ENCODE measurements around the gene ASPN.

Gene ASPN

GRCh38 chr9:92467041-92467440 lies 15.3 kb downstream of the ASPN start:
- no peaks in the 10 kb centered on the region for H3K9me3 ChIP-seq (replicated peaks; ENCODE audit: low read length)
- no peak overlapping the region for H3K4me2 ChIP-seq (ENCODE audit: low read length)
- H3K9ac ChIP-seq (ENCODE audit: low read depth, low read length): no peak overlapping the region
- no peaks in the 10 kb centered on the region for H3K27me3 ChIP-seq (ENCODE audit: control insufficient read depth, insufficient read depth, low read length)
- H3K4me1 ChIP-seq (ENCODE audit: control insufficient read depth, insufficient read depth, low read length): peaks cover 16% of the 10 kb centered on the region
- H3K36me3 ChIP-seq (ENCODE audit: insufficient read depth, low read length): no peaks in the 10 kb centered on the region
- no peak overlapping the region for H3K4me3 ChIP-seq (ENCODE audit: low read length)

- Histone ChIP-seq H3K4me3 (ENCODE audit: low read length) (no peak overlapping the region), H3K27me3 (ENCODE audit: control insufficient read depth, insufficient read depth, low read length) (no peaks in the 10 kb centered on the region), H3K4me1 (ENCODE audit: control insufficient read depth, insufficient read depth, low read length) (peaks cover 16% of the 10 kb centered on the region), H3K4me2 (ENCODE audit: low read length) (peak overlapping the region; percentile 33), H3K9ac (ENCODE audit: low read depth, low read length) (no peak overlapping the region), H3K9me3 (replicated peaks; ENCODE audit: low read length) (no peaks in the 10 kb centered on the region), H3K36me3 (ENCODE audit: insufficient read depth, low read length) (no peaks in the 10 kb centered on the region)
Observed at GRCh38 chr9:92463984-92464383, 18.3 kb downstream of the ASPN start.

GRCh38 chr9:92463387-92463786 lies 18.9 kb downstream of the ASPN start:
- no peak overlapping the region for H3K9ac ChIP-seq (ENCODE audit: low read depth, low read length)
- no peak overlapping the region for H3K4me3 ChIP-seq (ENCODE audit: low read length)
- no peaks in the 10 kb centered on the region for H3K9me3 ChIP-seq (replicated peaks; ENCODE audit: low read length)
- H3K27me3 ChIP-seq (ENCODE audit: control insufficient read depth, insufficient read depth, low read length): no peaks in the 10 kb centered on the region
- H3K4me2 ChIP-seq (ENCODE audit: low read length): no peak overlapping the region
- no peaks in the 10 kb centered on the region for H3K36me3 ChIP-seq (ENCODE audit: insufficient read depth, low read length)
- peaks cover 14% of the 10 kb centered on the region for H3K4me1 ChIP-seq (ENCODE audit: control insufficient read depth, insufficient read depth, low read length)

- H3K4me3 ChIP-seq (ENCODE audit: low read length): no peak overlapping the region
- H3K9me3 ChIP-seq (replicated peaks; ENCODE audit: low read length): no peaks in the 10 kb centered on the region
- no peak overlapping the region for H3K4me2 ChIP-seq (ENCODE audit: low read length)
- H3K27me3 ChIP-seq (ENCODE audit: control insufficient read depth, insufficient read depth, low read length): no peaks in the 10 kb centered on the region
- H3K4me1 ChIP-seq (ENCODE audit: control insufficient read depth, insufficient read depth, low read length): no peaks in the 10 kb centered on the region
- no peaks in the 10 kb centered on the region for H3K36me3 ChIP-seq (ENCODE audit: insufficient read depth, low read length)
- no peak overlapping the region for H3K9ac ChIP-seq (ENCODE audit: low read depth, low read length)
Observed at GRCh38 chr9:92457576-92457975, 24.7 kb downstream of the ASPN start.

GRCh38 chr9:92455217-92455616 lies 27.1 kb downstream of the ASPN start:
- no peak overlapping the region for H3K9ac ChIP-seq (ENCODE audit: low read depth, low read length)

GRCh38 chr9:92446536-92446935 lies 35.8 kb downstream of the ASPN start:
- no peak overlapping the region for H3K9ac ChIP-seq (ENCODE audit: low read depth, low read length)
- H3K4me3 ChIP-seq (ENCODE audit: low read length): no peak overlapping the region
- H3K4me1 ChIP-seq (ENCODE audit: control insufficient read depth, insufficient read depth, low read length): no peaks in the 10 kb centered on the region
- H3K9me3 ChIP-seq (replicated peaks; ENCODE audit: low read length): no peaks in the 10 kb centered on the region
- H3K36me3 ChIP-seq (ENCODE audit: insufficient read depth, low read length): no peaks in the 10 kb centered on the region
- H3K27me3 ChIP-seq (ENCODE audit: control insufficient read depth, insufficient read depth, low read length): no peaks in the 10 kb centered on the region
- no peak overlapping the region for H3K4me2 ChIP-seq (ENCODE audit: low read length)

More at GRCh38 chr9:92455217-92455616, 27.1 kb downstream of the ASPN start:
- Histone ChIP-seq H3K36me3 (ENCODE audit: insufficient read depth, low read length) (no peaks in the 10 kb centered on the region), H3K27me3 (ENCODE audit: control insufficient read depth, insufficient read depth, low read length) (no peaks in the 10 kb centered on the region), H3K4me3 (ENCODE audit: low read length) (no peak overlapping the region), H3K4me1 (ENCODE audit: control insufficient read depth, insufficient read depth, low read length) (no peaks in the 10 kb centered on the region), H3K4me2 (ENCODE audit: low read length) (no peak overlapping the region), H3K9me3 (replicated peaks; ENCODE audit: low read length) (no peaks in the 10 kb centered on the region)

GRCh38 chr9:92444841-92445240 lies 37.5 kb downstream of the ASPN start:
- Histone ChIP-seq H3K9ac (ENCODE audit: low read depth, low read length) (no peak overlapping the region), H3K27me3 (ENCODE audit: control insufficient read depth, insufficient read depth, low read length) (no peaks in the 10 kb centered on the region), H3K4me2 (ENCODE audit: low read length) (no peak overlapping the region), H3K4me3 (ENCODE audit: low read length) (no peak overlapping the region), H3K4me1 (ENCODE audit: control insufficient read depth, insufficient read depth, low read length) (peaks cover 2% of the 10 kb centered on the region), H3K36me3 (ENCODE audit: insufficient read depth, low read length) (no peaks in the 10 kb centered on the region), H3K9me3 (replicated peaks; ENCODE audit: low read length) (no peaks in the 10 kb centered on the region)

GRCh38 chr9:92440751-92441046 lies 41.6 kb downstream of the ASPN start:
- Histone ChIP-seq H3K9ac (ENCODE audit: low read depth, low read length) (no peak overlapping the region), H3K36me3 (ENCODE audit: insufficient read depth, low read length) (no peaks in the 10 kb centered on the region), H3K27me3 (ENCODE audit: control insufficient read depth, insufficient read depth, low read length) (no peaks in the 10 kb centered on the region), H3K4me3 (ENCODE audit: low read length) (no peak overlapping the region), H3K9me3 (replicated peaks; ENCODE audit: low read length) (no peaks in the 10 kb centered on the region), H3K4me1 (ENCODE audit: control insufficient read depth, insufficient read depth, low read length) (peaks cover 8% of the 10 kb centered on the region), H3K4me2 (ENCODE audit: low read length) (no peak overlapping the region)

GRCh38 chr9:92439921-92440750 lies 42.2 kb downstream of the ASPN start:
- peaks cover 8% of the 10 kb centered on the region for H3K4me1 ChIP-seq (ENCODE audit: control insufficient read depth, insufficient read depth, low read length)
- H3K36me3 ChIP-seq (ENCODE audit: insufficient read depth, low read length): no peaks in the 10 kb centered on the region
- no peaks in the 10 kb centered on the region for H3K27me3 ChIP-seq (ENCODE audit: control insufficient read depth, insufficient read depth, low read length)
- H3K4me2 ChIP-seq (ENCODE audit: low read length): no peak overlapping the region
- no peaks in the 10 kb centered on the region for H3K9me3 ChIP-seq (replicated peaks; ENCODE audit: low read length)
- H3K4me3 ChIP-seq (ENCODE audit: low read length): no peak overlapping the region
- peak overlapping the region; percentile 8 for H3K9ac ChIP-seq (ENCODE audit: low read depth, low read length)

- no peaks in the 10 kb centered on the region for H3K27me3 ChIP-seq (ENCODE audit: control insufficient read depth, insufficient read depth, low read length)
- no peaks in the 10 kb centered on the region for H3K36me3 ChIP-seq (ENCODE audit: insufficient read depth, low read length)
- no peak overlapping the region for H3K4me2 ChIP-seq (ENCODE audit: low read length)
- H3K4me3 ChIP-seq (ENCODE audit: low read length): no peak overlapping the region
- H3K9ac ChIP-seq (ENCODE audit: low read depth, low read length): peak overlapping the region; percentile 8
- peaks cover 8% of the 10 kb centered on the region for H3K4me1 ChIP-seq (ENCODE audit: control insufficient read depth, insufficient read depth, low read length)
- no peaks in the 10 kb centered on the region for H3K9me3 ChIP-seq (replicated peaks; ENCODE audit: low read length)
Observed at GRCh38 chr9:92438900-92439526, 43.3 kb downstream of the ASPN start.

- Histone ChIP-seq H3K27me3 (ENCODE audit: control insufficient read depth, insufficient read depth, low read length) (no peaks in the 10 kb centered on the region), H3K9ac (ENCODE audit: low read depth, low read length) (no peak overlapping the region), H3K4me2 (ENCODE audit: low read length) (no peak overlapping the region), H3K36me3 (ENCODE audit: insufficient read depth, low read length) (no peaks in the 10 kb centered on the region), H3K9me3 (replicated peaks; ENCODE audit: low read length) (no peaks in the 10 kb centered on the region), H3K4me1 (ENCODE audit: control insufficient read depth, insufficient read depth, low read length) (peaks cover 8% of the 10 kb centered on the region), H3K4me3 (ENCODE audit: low read length) (no peak overlapping the region)
Observed at GRCh38 chr9:92435263-92435662, 47.0 kb downstream of the ASPN start.

Measured in skeletal muscle satellite cell (primary cell).